Astrocyte of the spinal cord (primary cell): ENCODE results near the gene HLA-F.

Experiments used
- DNase-seq: peaks from one replicate; pipeline ENCODE4 v3.0.0; 2011; ENCODE audit warnings: low read depth, low spot score
- H3K4me3 ChIP-seq: 2 replicates; pipeline ENCODE4 v1.5.1; 2011; ENCODE audit warnings: low read depth, mild to moderate bottlenecking, low read length, moderate library complexity
- CTCF ChIP-seq: IDR thresholded peaks from 2 replicates; pipeline ENCODE4 v1.5.1; 2012; ENCODE audit warnings: low read depth, mild to moderate bottlenecking, low read length, inconsistent platforms
- in situ Hi-C: cut with HindIII; loops from 2 replicates; pipeline ENCODE4 v1.10.0; 2017; ENCODE audit warnings: low sequenced_read_pairs

Gene HLA-F

GRCh38 chr6:29702519-29703103, 20.6 kb upstream of the HLA-F start:
- peak; percentile 5 for DNase-seq
- peak; percentile 78 for TF ChIP-seq CTCF
- H3K4me3 ChIP-seq: no peak overlapping the region
- in situ Hi-C loops: no loop called here

GRCh38 chr6:29705389-29706231, 17.6 kb upstream of the HLA-F start:
- in situ Hi-C loops: no loop called here
- H3K4me3 ChIP-seq: no peak overlapping the region
- peak; percentile 61 for TF ChIP-seq CTCF
- DNase-seq: peak; percentile 43

- no peak for TF ChIP-seq CTCF
- H3K4me3 ChIP-seq: no peak overlapping the region
- DNase-seq: no peak
- in situ Hi-C loops: no loop called here
These were observed 14.6 kb upstream of the HLA-F start for GRCh38 chr6:29708432-29709179.

- H3K4me3 ChIP-seq: no peak overlapping the region
- no peak for TF ChIP-seq CTCF
- DNase-seq: no peak
- in situ Hi-C loops: no loop called here
These were observed 14.0 kb upstream of the HLA-F start for GRCh38 chr6:29709188-29709587.

- H3K4me3 ChIP-seq: no peak overlapping the region
- in situ Hi-C loops: no loop called here
- no peak for TF ChIP-seq CTCF
- DNase-seq: no peak
These were observed 12.8 kb upstream of the HLA-F start for GRCh38 chr6:29710281-29710941.

GRCh38 chr6:29720863-29721262, 2.4 kb upstream of the HLA-F start:
- in situ Hi-C loops: no loop called here
- no peak for DNase-seq
- H3K4me3 ChIP-seq: no peak overlapping the region
- no peak for TF ChIP-seq CTCF
